ENCODE data around the gene POLG. TPM values are rescaled to one million over a fixed set of nuclear protein-coding genes. Genes with fewer than 3 reads are reported as not detected.

Gene POLG
- total and polyA plus RNA-seq, 2 donors: 31.1 to 33.2 TPM

- no peaks in the 10 kb centered on the region for H3K4me1 ChIP-seq (ENCODE audit: insufficient read depth)
- H3K4me3 ChIP-seq (ENCODE audit: low read depth, low read length): no peak overlapping the region
- DNase-seq (ENCODE audit: extremely low spot score): no peak
- no peaks in the 10 kb centered on the region for H3K36me3 ChIP-seq (ENCODE audit: insufficient read depth)
- 35% methylated on average over 13 of the region's 13 CpGs for WGBS
- no peak overlapping the region for H3K27ac ChIP-seq (ENCODE audit: low read depth)
Measured at GRCh38 chr15:89356634-89357298, 22.1 kb upstream of the POLG start.

GRCh38 chr15:89353991-89354390 lies 19.4 kb upstream of the POLG start:
- Histone ChIP-seq H3K27ac (ENCODE audit: low read depth) (no peak overlapping the region), H3K4me1 (ENCODE audit: insufficient read depth) (no peaks in the 10 kb centered on the region), H3K36me3 (ENCODE audit: insufficient read depth) (no peaks in the 10 kb centered on the region), H3K4me3 (ENCODE audit: low read depth, low read length) (no peak overlapping the region)
- DNase-seq (ENCODE audit: extremely low spot score): no peak
- 80% methylated on average over 2 of the region's 2 CpGs for WGBS

GRCh38 chr15:89352476-89352875 lies 17.9 kb upstream of the POLG start:
- 65% methylated on average over 4 of the region's 4 CpGs for WGBS
- no peak overlapping the region for H3K4me3 ChIP-seq (ENCODE audit: low read depth, low read length)
- no peak overlapping the region for H3K27ac ChIP-seq (ENCODE audit: low read depth)
- DNase-seq (ENCODE audit: extremely low spot score): no peak
- no peaks in the 10 kb centered on the region for H3K4me1 ChIP-seq (ENCODE audit: insufficient read depth)
- no peaks in the 10 kb centered on the region for H3K36me3 ChIP-seq (ENCODE audit: insufficient read depth)

- DNase-seq (ENCODE audit: extremely low spot score): no peak
- H3K36me3 ChIP-seq (ENCODE audit: insufficient read depth): no peaks in the 10 kb centered on the region
- H3K4me1 ChIP-seq (ENCODE audit: insufficient read depth): no peaks in the 10 kb centered on the region
- WGBS: 71% methylated on average over 5 of the region's 5 CpGs
- H3K27ac ChIP-seq (ENCODE audit: low read depth): no peak overlapping the region
- H3K4me3 ChIP-seq (ENCODE audit: low read depth, low read length): no peak overlapping the region
Measured at GRCh38 chr15:89349206-89349558, 14.6 kb upstream of the POLG start.

- Histone ChIP-seq H3K27ac (ENCODE audit: low read depth) (no peak overlapping the region), H3K4me1 (ENCODE audit: insufficient read depth) (no peaks in the 10 kb centered on the region), H3K36me3 (ENCODE audit: insufficient read depth) (no peaks in the 10 kb centered on the region), H3K4me3 (ENCODE audit: low read depth, low read length) (no peak overlapping the region)
- WGBS: 40% methylated on average over 10 of the region's 10 CpGs
- DNase-seq (ENCODE audit: extremely low spot score): no peak
Measured at GRCh38 chr15:89346516-89347231, 12.1 kb upstream of the POLG start.

GRCh38 chr15:89345248-89345647 lies 10.6 kb upstream of the POLG start:
- H3K4me1 ChIP-seq (ENCODE audit: insufficient read depth): no peaks in the 10 kb centered on the region
- no peak overlapping the region for H3K4me3 ChIP-seq (ENCODE audit: low read depth, low read length)
- DNase-seq (ENCODE audit: extremely low spot score): no peak
- 85% methylated on average over 4 of the region's 4 CpGs for WGBS
- no peaks in the 10 kb centered on the region for H3K36me3 ChIP-seq (ENCODE audit: insufficient read depth)
- H3K27ac ChIP-seq (ENCODE audit: low read depth): no peak overlapping the region

- no peak overlapping the region for H3K27ac ChIP-seq (ENCODE audit: low read depth)
- H3K4me1 ChIP-seq (ENCODE audit: insufficient read depth): no peaks in the 10 kb centered on the region
- no peak overlapping the region for H3K4me3 ChIP-seq (ENCODE audit: low read depth, low read length)
- H3K36me3 ChIP-seq (ENCODE audit: insufficient read depth): no peaks in the 10 kb centered on the region
- DNase-seq (ENCODE audit: extremely low spot score): no peak
- WGBS: 88% methylated on average over 3 of the region's 3 CpGs
Measured at GRCh38 chr15:89342840-89343239, 8.2 kb upstream of the POLG start.

GRCh38 chr15:89341316-89342005 lies 6.8 kb upstream of the POLG start:
- Histone ChIP-seq H3K4me1 (ENCODE audit: insufficient read depth) (no peaks in the 10 kb centered on the region), H3K4me3 (ENCODE audit: low read depth, low read length) (no peak overlapping the region), H3K36me3 (ENCODE audit: insufficient read depth) (no peaks in the 10 kb centered on the region), H3K27ac (ENCODE audit: low read depth) (no peak overlapping the region)
- 79% methylated on average over 8 of the region's 8 CpGs for WGBS
- DNase-seq (ENCODE audit: extremely low spot score): no peak

GRCh38 chr15:89340573-89340972 lies 5.9 kb upstream of the POLG start:
- Histone ChIP-seq H3K36me3 (ENCODE audit: insufficient read depth) (no peaks in the 10 kb centered on the region), H3K4me1 (ENCODE audit: insufficient read depth) (no peaks in the 10 kb centered on the region), H3K27ac (ENCODE audit: low read depth) (no peak overlapping the region), H3K4me3 (ENCODE audit: low read depth, low read length) (no peak overlapping the region)
- DNase-seq (ENCODE audit: extremely low spot score): no peak
- WGBS: 62% methylated on average over 7 of the region's 7 CpGs

- no peaks in the 10 kb centered on the region for H3K36me3 ChIP-seq (ENCODE audit: insufficient read depth)
- no peak overlapping the region for H3K4me3 ChIP-seq (ENCODE audit: low read depth, low read length)
- no peak overlapping the region for H3K27ac ChIP-seq (ENCODE audit: low read depth)
- 75% methylated on average over 6 of the region's 6 CpGs for WGBS
- no peak for DNase-seq (ENCODE audit: extremely low spot score)
- no peaks in the 10 kb centered on the region for H3K4me1 ChIP-seq (ENCODE audit: insufficient read depth)
Measured at GRCh38 chr15:89338036-89338435, 3.4 kb upstream of the POLG start.

- Histone ChIP-seq H3K36me3 (ENCODE audit: insufficient read depth) (peaks cover 2% of the 10 kb centered on the region), H3K4me3 (ENCODE audit: low read depth, low read length) (peak overlapping the region; percentile 13), H3K4me1 (ENCODE audit: insufficient read depth) (peaks cover 3% of the 10 kb centered on the region), H3K27ac (ENCODE audit: low read depth) (no peak overlapping the region)
- WGBS: 6% methylated on average over 40 of the region's 40 CpGs
- DNase-seq (ENCODE audit: extremely low spot score): no peak
Measured at GRCh38 chr15:89335298-89336041, 846 bp upstream of the POLG start.

- Histone ChIP-seq H3K36me3 (ENCODE audit: insufficient read depth) (peaks cover 3% of the 10 kb centered on the region), H3K4me3 (ENCODE audit: low read depth, low read length) (peak overlapping the region; percentile 78), H3K4me1 (ENCODE audit: insufficient read depth) (peaks cover 3% of the 10 kb centered on the region), H3K27ac (ENCODE audit: low read depth) (peak overlapping the region; percentile 93)
- 1% methylated on average over 43 of the region's 43 CpGs for WGBS
- DNase-seq (ENCODE audit: extremely low spot score): no peak
Measured at GRCh38 chr15:89333959-89334509, 590 bp downstream of the POLG start.

All from urinary bladder (tissue), 4 donors.